Spleen (tissue), 11 donors: ENCODE measurements around the gene CD79A. TPM values are rescaled to one million over a fixed set of nuclear protein-coding genes. Genes with fewer than 3 reads are reported as not detected.

Experiments used
- DNase-seq: peaks from one replicate; pipeline ENCODE4 v3.0.0-alpha.2; 2020
- H3K27ac ChIP-seq, 8 donors: fragments of 200-600 bp; sonication (generic) in 7 of 8; 1 replicate in 4 of 8; 2 replicates in 4 of 8; pipeline versions ENCODE4 v1.5.0 to v1.8.0; 2016 to 2021; ENCODE audit warnings: inconsistent platforms in 4 of 8, mild to moderate bottlenecking in 4 of 8, moderate library complexity in 1 of 8
- H3K27me3 ChIP-seq, 7 donors: fragments of 200-600 bp; sonication (generic) in 6 of 7; replicated peaks in 1 of 7; 1 replicate in 4 of 7; 2 replicates in 3 of 7; pipeline versions ENCODE4 v1.5.0 to v1.8.0; 2016 to 2021; ENCODE audit warnings: inconsistent platforms in 3 of 7, mild to moderate bottlenecking in 1 of 7
- H3K36me3 ChIP-seq, 6 donors: fragments of 200-600 bp; sonication (generic) in 5 of 6; 1 replicate in 4 of 6; 2 replicates in 2 of 6; pipeline versions ENCODE4 v1.5.0 to v1.8.0; 2016 to 2021; ENCODE audit warnings: inconsistent platforms in 2 of 6
- H3K4me1 ChIP-seq, 6 donors: fragments of 200-600 bp; sonication (generic) in 5 of 6; 1 replicate in 3 of 6; 2 replicates in 3 of 6; pipeline versions ENCODE4 v1.5.0 to v1.8.0; 2016 to 2021; ENCODE audit warnings: inconsistent platforms in 3 of 6
- H3K4me3 ChIP-seq, 8 donors: fragments of 200-600 bp; sonication (generic) in 7 of 8; 1 replicate in 4 of 8; 2 replicates in 4 of 8; pipeline versions ENCODE4 v1.5.0 to v1.8.0; 2016 to 2021; ENCODE audit warnings: inconsistent platforms in 4 of 8, mild to moderate bottlenecking in 4 of 8, moderate library complexity in 2 of 8
- H3K9me3 ChIP-seq, 8 donors: fragments of 200-600 bp; sonication (generic) in 7 of 8; 1 replicate in 4 of 8; 2 replicates in 4 of 8; pipeline versions ENCODE4 v1.5.0 to v1.8.0; 2016 to 2021; ENCODE audit warnings: inconsistent platforms in 4 of 8
- POLR2A ChIP-seq, 3 donors: fragments of 450-650 bp; IDR thresholded peaks; one replicate each; pipeline ENCODE4 v1.5.1; 2017; ENCODE audit warnings: antibody characterized with exemption in 3 of 3, mild to moderate bottlenecking in 1 of 3
- POLR2AphosphoS5 ChIP-seq, 3 donors: sonication (generic); formaldehyde crosslinking; IDR thresholded peaks; one replicate each; pipeline ENCODE4 v1.5.1; 2017; ENCODE audit warnings: antibody characterized with exemption in 3 of 3
- WGBS, 5 donors: extraction: QIAGEN DNeasy Blood & Tissue Kit in 3 of 5; methylation state at CpG; one replicate each; pipeline versions ENCODE4 v1.1.5 to v1.1.7; 2013 to 2018; 5-methylcytosine and 5-hydroxymethylcytosine counted together
- intact Hi-C: fragments of 100-400 bp; cut with DNase I; formaldehyde crosslinking; loops from one replicate; pipeline ENCODE4 v1.15.0; 2023; ENCODE audit warnings: low total_unique reads
- polyA plus RNA-seq, 3 donors: library from polyadenylated mRNA; stranded (reverse); fragments of 200-250 nt; gene quantifications; one replicate each; pipeline ENCODE4 v1.2.1, GENCODE V29; 2013
- total RNA-seq, 7 donors: library from RNA; depleted of rRNA in 3 of 7; stranded (reverse); fragments of >200 nt in 3 of 7; fragmentation: NEBNext Ultra II Directional in 4 of 7; extraction: Animal tissue kit (Norgen Biotek cat#: 25700) in 4 of 7; gene quantifications; one replicate each; pipeline versions ENCODE4 v1.1.0 to v1.2.1, GENCODE V29; 2016 to 2021
- TF ChIP-seq, protein P1 (sequence below), 11 experiments: fragments of 200-600 bp in 7 of 11; fragments of 450-650 bp in 4 of 11; sonication (generic) in 4 of 11; IDR thresholded peaks in 8 of 11; conservative IDR thresholded peaks in 3 of 11; 1 replicate in 7 of 11; 2 replicates in 4 of 11; pipeline versions ENCODE4 v1.4.0 to v1.8.0; 2016 to 2021; ENCODE audit warnings: antibody characterized with exemption in 11 of 11, inconsistent platforms in 4 of 11, mild to moderate bottlenecking in 1 of 11
- donor health status: healthy with polysubstance abuse.
- donor health status: DM: no; HTN: no; CAD: no; lungs with moderate emphysema.
- donor health status: DM: no; HTN: no; CAD: no.
- donor health status: Bipolar disorder and iron deficiency.
- donor health status: healthy.
- donor health status: DM: no; HTN: no; CAD: no.
- donor health status: DM: yes; HTN: yes; CAD: no.

Gene CD79A
- total and polyA plus RNA-seq, 10 donors = 222 to 1,033 (median 311) TPM

GRCh38 chr19:41843371-41843770, 33.7 kb upstream of the CD79A start:
- intact Hi-C loops = no loop called here
- TF ChIP-seq, protein P1, sequence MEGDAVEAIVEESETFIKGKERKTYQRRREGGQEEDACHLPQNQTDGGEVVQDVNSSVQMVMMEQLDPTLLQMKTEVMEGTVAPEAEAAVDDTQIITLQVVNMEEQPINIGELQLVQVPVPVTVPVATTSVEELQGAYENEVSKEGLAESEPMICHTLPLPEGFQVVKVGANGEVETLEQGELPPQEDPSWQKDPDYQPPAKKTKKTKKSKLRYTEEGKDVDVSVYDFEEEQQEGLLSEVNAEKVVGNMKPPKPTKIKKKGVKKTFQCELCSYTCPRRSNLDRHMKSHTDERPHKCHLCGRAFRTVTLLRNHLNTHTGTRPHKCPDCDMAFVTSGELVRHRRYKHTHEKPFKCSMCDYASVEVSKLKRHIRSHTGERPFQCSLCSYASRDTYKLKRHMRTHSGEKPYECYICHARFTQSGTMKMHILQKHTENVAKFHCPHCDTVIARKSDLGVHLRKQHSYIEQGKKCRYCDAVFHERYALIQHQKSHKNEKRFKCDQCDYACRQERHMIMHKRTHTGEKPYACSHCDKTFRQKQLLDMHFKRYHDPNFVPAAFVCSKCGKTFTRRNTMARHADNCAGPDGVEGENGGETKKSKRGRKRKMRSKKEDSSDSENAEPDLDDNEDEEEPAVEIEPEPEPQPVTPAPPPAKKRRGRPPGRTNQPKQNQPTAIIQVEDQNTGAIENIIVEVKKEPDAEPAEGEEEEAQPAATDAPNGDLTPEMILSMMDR (IDR thresholded peaks at IDR 0.05 in 8 of 11, conservative IDR thresholded peaks at IDR 0.05 in 3 of 11) = no peak
- TF ChIP-seq POLR2AphosphoS5 (IDR thresholded peaks at IDR 0.05) (no peak), POLR2A (IDR thresholded peaks at IDR 0.05) (no peak)
- no peak overlapping the region for H3K4me3 ChIP-seq
- peaks cover 0 to 3% (median 0%) of the 10 kb centered on the region in 8 donors for H3K9me3 ChIP-seq
- H3K27ac ChIP-seq = no peak overlapping the region
- no peaks in the 10 kb centered on the region for H3K4me1 ChIP-seq
- H3K27me3 ChIP-seq = peaks cover 0 to 27% (median 0%) of the 10 kb centered on the region in 7 donors
- H3K36me3 ChIP-seq = no peaks in the 10 kb centered on the region
- no peak for DNase-seq
- WGBS, 5 donors = 61 to 76% (median 64%) methylated on average over 7 of the region's 7 CpGs

DNA sequence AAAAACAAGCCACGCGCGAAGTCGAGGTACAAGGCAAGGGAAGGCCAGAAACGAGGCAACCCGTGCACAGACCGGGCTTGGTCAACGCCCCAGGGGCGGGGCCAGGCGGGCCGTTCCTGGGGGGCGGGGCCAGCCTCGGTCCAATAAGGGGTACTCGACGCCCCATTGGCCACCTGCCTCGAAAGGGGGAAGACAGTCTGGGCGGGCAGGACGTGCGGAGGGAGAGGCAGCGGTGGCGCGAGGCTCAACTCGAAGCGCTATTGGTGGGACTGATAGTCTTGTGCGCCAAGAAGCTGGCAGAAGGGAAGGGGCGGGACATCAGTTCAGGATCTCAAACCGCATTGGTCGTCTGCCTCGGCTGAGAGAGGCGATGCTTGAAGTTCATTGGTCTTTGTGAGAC, 32.5 kb upstream of the CD79A start, which contains the start of gene LYPD4:
Gene LYPD4 (minus strand): TSS at position 83 of the 400 bp plus-strand sequence. CDS start 5,398 bp downstream, outside the sequence.
- Histone ChIP-seq H3K9me3 (peaks cover 0 to 3% (median 0%) of the 10 kb centered on the region in 8 donors), H3K36me3 (no peaks in the 10 kb centered on the region), H3K27me3 (peaks cover 0 to 18% (median 0%) of the 10 kb centered on the region in 7 donors), H3K27ac (no peak within 1 kb of the TSS), H3K4me1 (no peaks in the 10 kb centered on the region), H3K4me3 (no peak within 1 kb of the TSS)
- intact Hi-C loops = no loop called here
- TF ChIP-seq POLR2A (IDR thresholded peaks at IDR 0.05) (no peak), POLR2AphosphoS5 (IDR thresholded peaks at IDR 0.05) (no peak)
- TF ChIP-seq, protein P1 (IDR thresholded peaks at IDR 0.05 in 8 of 11, conservative IDR thresholded peaks at IDR 0.05 in 3 of 11) = no peak
- WGBS, 5 donors = 81 to 88% (median 84%) methylated on average over 30 of the region's 30 CpGs
- DNase-seq = no peak

- Histone ChIP-seq H3K27ac (no peak within 1 kb of the TSS), H3K36me3 (no peaks in the 10 kb centered on the region), H3K27me3 (peaks cover 0 to 18% (median 0%) of the 10 kb centered on the region in 7 donors), H3K4me3 (no peak within 1 kb of the TSS), H3K4me1 (no peaks in the 10 kb centered on the region), H3K9me3 (peaks cover 0 to 3% (median 0%) of the 10 kb centered on the region in 8 donors)
- intact Hi-C loops = no loop called here
- WGBS, 5 donors = 90 to 100% (median 92%) methylated on average over 3 of the region's 3 CpGs
- no peak for TF ChIP-seq POLR2A (IDR thresholded peaks at IDR 0.05)
- TF ChIP-seq POLR2AphosphoS5 (IDR thresholded peaks at IDR 0.05) = no peak
- TF ChIP-seq, protein P1 (IDR thresholded peaks at IDR 0.05 in 8 of 11, conservative IDR thresholded peaks at IDR 0.05 in 3 of 11) = no peak
- no peak for DNase-seq
Measured at GRCh38 chr19:41845001-41845050, 32.3 kb upstream of the CD79A start, which contains the start of gene DMRTC2. TSS of gene DMRTC2 (plus strand) at chr19:41845042. CDS start at chr19:41847429, 2,387 bp downstream.

- 91 to 95% (median 93%) methylated on average over 16 to 23 of the region's 23 CpGs for WGBS, 5 donors
- H3K27ac ChIP-seq = no peak overlapping the region
- no peaks in the 10 kb centered on the region for H3K36me3 ChIP-seq
- no peak for DNase-seq
- TF ChIP-seq, protein P1 (IDR thresholded peaks at IDR 0.05 in 8 of 11, conservative IDR thresholded peaks at IDR 0.05 in 3 of 11) = no peak
- TF ChIP-seq POLR2A (IDR thresholded peaks at IDR 0.05) (no peak), POLR2AphosphoS5 (IDR thresholded peaks at IDR 0.05) (no peak)
- peaks cover 0 to 18% (median 0%) of the 10 kb centered on the region in 7 donors for H3K27me3 ChIP-seq
- H3K9me3 ChIP-seq = peaks cover 0 to 3% (median 0%) of the 10 kb centered on the region in 8 donors
- intact Hi-C loops = no loop called here
- no peaks in the 10 kb centered on the region for H3K4me1 ChIP-seq
- no peak overlapping the region for H3K4me3 ChIP-seq
Measured at GRCh38 chr19:41845051-41845590, 32.0 kb upstream of the CD79A start.
